ENCODE measurements around the gene PRR20G. TPM values are rescaled to one million over a fixed set of nuclear protein-coding genes. Genes with fewer than 3 reads are reported as not detected.

Gene PRR20G
- total and polyA plus RNA-seq, 2 experiments from 2014 or later: not detected

- H3K4me2 ChIP-seq (ENCODE audit: unreplicated experiment): no peak overlapping the region
- no peak overlapping the region for H3K4me3 ChIP-seq
- in situ Hi-C loops (cut with MboI): no loop called here
- no peaks in the 10 kb centered on the region for H3K9me2 ChIP-seq (ENCODE audit: insufficient read depth)
- H3K36me3 ChIP-seq (ENCODE audit: low read depth): no peaks in the 10 kb centered on the region
- WGBS, 2 experiments (ENCODE audit: low coverage in 1 of 2, low lambda C conversion rate in 2 of 2, missing lambda C conversion rate in 2 of 2): 2 to 3% methylated on average over 1 of the region's 1 CpG
- H3K4me1 ChIP-seq (ENCODE audit: insufficient read depth): no peaks in the 10 kb centered on the region
- no peak overlapping the region for H3K27ac ChIP-seq
- H3K9me3 ChIP-seq (ENCODE audit: low read depth): no peaks in the 10 kb centered on the region
- DNase-seq: no peak
- peaks cover 4% of the 10 kb centered on the region; the same call in 1 of the 2 replicates for H3K27me3 ChIP-seq (replicated peaks; ENCODE audit: insufficient read depth)
- no peaks in the 10 kb centered on the region for H3K79me2 ChIP-seq (ENCODE audit: insufficient read depth)
- TF ChIP-seq EZH2phosphoT487 (IDR thresholded peaks at IDR 0.05; ENCODE audit: insufficient read depth, low read depth) (no peak), EZH2 (IDR thresholded peaks at IDR 0.05; ENCODE audit: insufficient read depth, poor library complexity, severe bottlenecking) (no peak)
- H3F3A ChIP-seq (ENCODE audit: insufficient read depth): no peaks in the 10 kb centered on the region
- H2AFZ ChIP-seq: no peak overlapping the region
- no peak overlapping the region for H3K9ac ChIP-seq
- no peaks in the 10 kb centered on the region for H4K20me1 ChIP-seq (ENCODE audit: insufficient read depth)
Measured at GRCh38 chr3:127250032-127250431, 37.8 kb downstream of the PRR20G start.

- no peak for DNase-seq
- TF ChIP-seq EZH2phosphoT487 (IDR thresholded peaks at IDR 0.05; ENCODE audit: insufficient read depth, low read depth) (no peak), EZH2 (IDR thresholded peaks at IDR 0.05; ENCODE audit: insufficient read depth, poor library complexity, severe bottlenecking) (no peak)
- H3K27me3 ChIP-seq (replicated peaks; ENCODE audit: insufficient read depth): peaks cover 4% of the 10 kb centered on the region; the same call in 1 of the 2 replicates
Measured at GRCh38 chr3:127247292-127247691, 40.6 kb downstream of the PRR20G start.

GRCh38 chr3:127238602-127239001, 49.2 kb downstream of the PRR20G start:
- H3K27me3 ChIP-seq (replicated peaks; ENCODE audit: insufficient read depth): no peaks in the 10 kb centered on the region
- H3F3A ChIP-seq (ENCODE audit: insufficient read depth): no peaks in the 10 kb centered on the region
- H3K79me2 ChIP-seq (ENCODE audit: insufficient read depth): no peaks in the 10 kb centered on the region
- H3K9ac ChIP-seq: no peak overlapping the region
- no peak overlapping the region for H3K4me3 ChIP-seq
- DNase-seq: peak; percentile 34
- no peaks in the 10 kb centered on the region for H3K9me3 ChIP-seq (ENCODE audit: low read depth)
- TF ChIP-seq EZH2 (IDR thresholded peaks at IDR 0.05; ENCODE audit: insufficient read depth, poor library complexity, severe bottlenecking) (no peak), EZH2phosphoT487 (IDR thresholded peaks at IDR 0.05; ENCODE audit: insufficient read depth, low read depth) (no peak)
- H2AFZ ChIP-seq: no peak overlapping the region
- H4K20me1 ChIP-seq (ENCODE audit: insufficient read depth): no peaks in the 10 kb centered on the region
- H3K27ac ChIP-seq: no peak overlapping the region
- in situ Hi-C loops (cut with MboI): no loop called here
- WGBS, 2 experiments (ENCODE audit: low coverage in 1 of 2, low lambda C conversion rate in 2 of 2, missing lambda C conversion rate in 2 of 2): 41 to 49% methylated on average over 2 of the region's 2 CpGs
- H3K4me1 ChIP-seq (ENCODE audit: insufficient read depth): 0 out of 2 replicates have a peak, but pooled peaks cover 5% of the 10 kb centered on the region
- H3K36me3 ChIP-seq (ENCODE audit: low read depth): no peaks in the 10 kb centered on the region
- H3K9me2 ChIP-seq (ENCODE audit: insufficient read depth): no peaks in the 10 kb centered on the region
- no peak overlapping the region for H3K4me2 ChIP-seq (ENCODE audit: unreplicated experiment)

More at GRCh38 chr3:127247292-127247691, 40.6 kb downstream of the PRR20G start:
- H3K36me3 ChIP-seq (ENCODE audit: low read depth): no peaks in the 10 kb centered on the region
- no peak overlapping the region for H3K9ac ChIP-seq
- no peak overlapping the region for H3K4me2 ChIP-seq (ENCODE audit: unreplicated experiment)
- H3F3A ChIP-seq (ENCODE audit: insufficient read depth): no peaks in the 10 kb centered on the region
- 26 to 28% methylated on average over 1 of the region's 1 CpG for WGBS, 2 experiments (ENCODE audit: low coverage in 1 of 2, low lambda C conversion rate in 2 of 2, missing lambda C conversion rate in 2 of 2)
- in situ Hi-C loops (cut with MboI): no loop called here
- no peak overlapping the region for H3K27ac ChIP-seq
- H4K20me1 ChIP-seq (ENCODE audit: insufficient read depth): no peaks in the 10 kb centered on the region
- H3K4me3 ChIP-seq: no peak overlapping the region
- H3K9me3 ChIP-seq (ENCODE audit: low read depth): no peaks in the 10 kb centered on the region
- no peaks in the 10 kb centered on the region for H3K9me2 ChIP-seq (ENCODE audit: insufficient read depth)
- no peaks in the 10 kb centered on the region for H3K4me1 ChIP-seq (ENCODE audit: insufficient read depth)
- H2AFZ ChIP-seq: no peak overlapping the region
- H3K79me2 ChIP-seq (ENCODE audit: insufficient read depth): no peaks in the 10 kb centered on the region

GRCh38 chr3:127237835-127238234, 50.0 kb downstream of the PRR20G start:
- 56 to 65% methylated on average over 3 of the region's 3 CpGs for WGBS, 2 experiments (ENCODE audit: low coverage in 1 of 2, low lambda C conversion rate in 2 of 2, missing lambda C conversion rate in 2 of 2)

More at GRCh38 chr3:127237835-127238234, 50.0 kb downstream of the PRR20G start:
- no peaks in the 10 kb centered on the region for H3K27me3 ChIP-seq (replicated peaks; ENCODE audit: insufficient read depth)
- TF ChIP-seq EZH2 (IDR thresholded peaks at IDR 0.05; ENCODE audit: insufficient read depth, poor library complexity, severe bottlenecking) (no peak), EZH2phosphoT487 (IDR thresholded peaks at IDR 0.05; ENCODE audit: insufficient read depth, low read depth) (no peak)
- H3K9me3 ChIP-seq (ENCODE audit: low read depth): no peaks in the 10 kb centered on the region
- H3K4me1 ChIP-seq (ENCODE audit: insufficient read depth): 0 out of 2 replicates have a peak, but pooled peaks cover 5% of the 10 kb centered on the region
- H4K20me1 ChIP-seq (ENCODE audit: insufficient read depth): no peaks in the 10 kb centered on the region
- no peaks in the 10 kb centered on the region for H3F3A ChIP-seq (ENCODE audit: insufficient read depth)
- no peak overlapping the region for H3K4me2 ChIP-seq (ENCODE audit: unreplicated experiment)
- no peaks in the 10 kb centered on the region for H3K79me2 ChIP-seq (ENCODE audit: insufficient read depth)
- no peak overlapping the region for H3K4me3 ChIP-seq
- no peak for DNase-seq
- in situ Hi-C loops (cut with MboI): no loop called here
- no peaks in the 10 kb centered on the region for H3K9me2 ChIP-seq (ENCODE audit: insufficient read depth)
- no peaks in the 10 kb centered on the region for H3K36me3 ChIP-seq (ENCODE audit: low read depth)
- H3K9ac ChIP-seq: no peak overlapping the region
- no peak overlapping the region for H3K27ac ChIP-seq
- no peak overlapping the region for H2AFZ ChIP-seq
